Stimulated activated effector memory CD8-positive, alpha-beta T cell treated with anti-CD3 and anti-CD28 coated beads, Interleukin-12 subunit alpha, Interleukin-12 subunit beta, amount 100 ng/mL, for 72 hours (primary cell): ENCODE measurements around the gene COL27A1.

ENCODE experiments used
- ATAC-seq: fragments of 150-1000 bp; cut with Tn5 transposase; 2 replicates; pipeline ENCODE4 v1.10.0; 2021
- DNase-seq, 2 donors: peaks; one replicate each; pipeline ENCODE4 v3.0.0; 2021 to 2022; ENCODE audit warnings: low spot score in 2 of 2
- H3K27ac Mint-ChIP-seq: one replicate; pipeline ENCODE4 v1.8.0; 2022; ENCODE audit warnings: mild to moderate bottlenecking, mixed read lengths
- H3K36me3 Mint-ChIP-seq: one replicate; pipeline ENCODE4 v1.8.0; 2022; ENCODE audit warnings: mild to moderate bottlenecking, mixed read lengths
- H3K4me1 Mint-ChIP-seq: one replicate; pipeline ENCODE4 v1.8.0; 2022; ENCODE audit warnings: mixed read lengths
- H3K4me3 Mint-ChIP-seq: one replicate; pipeline ENCODE4 v1.8.0; 2022; ENCODE audit warnings: mild to moderate bottlenecking, mixed read lengths
- H3K9me3 Mint-ChIP-seq: one replicate; pipeline ENCODE4 v1.8.0; 2022; ENCODE audit warnings: mixed read lengths

COL27A1 gene

DNA sequence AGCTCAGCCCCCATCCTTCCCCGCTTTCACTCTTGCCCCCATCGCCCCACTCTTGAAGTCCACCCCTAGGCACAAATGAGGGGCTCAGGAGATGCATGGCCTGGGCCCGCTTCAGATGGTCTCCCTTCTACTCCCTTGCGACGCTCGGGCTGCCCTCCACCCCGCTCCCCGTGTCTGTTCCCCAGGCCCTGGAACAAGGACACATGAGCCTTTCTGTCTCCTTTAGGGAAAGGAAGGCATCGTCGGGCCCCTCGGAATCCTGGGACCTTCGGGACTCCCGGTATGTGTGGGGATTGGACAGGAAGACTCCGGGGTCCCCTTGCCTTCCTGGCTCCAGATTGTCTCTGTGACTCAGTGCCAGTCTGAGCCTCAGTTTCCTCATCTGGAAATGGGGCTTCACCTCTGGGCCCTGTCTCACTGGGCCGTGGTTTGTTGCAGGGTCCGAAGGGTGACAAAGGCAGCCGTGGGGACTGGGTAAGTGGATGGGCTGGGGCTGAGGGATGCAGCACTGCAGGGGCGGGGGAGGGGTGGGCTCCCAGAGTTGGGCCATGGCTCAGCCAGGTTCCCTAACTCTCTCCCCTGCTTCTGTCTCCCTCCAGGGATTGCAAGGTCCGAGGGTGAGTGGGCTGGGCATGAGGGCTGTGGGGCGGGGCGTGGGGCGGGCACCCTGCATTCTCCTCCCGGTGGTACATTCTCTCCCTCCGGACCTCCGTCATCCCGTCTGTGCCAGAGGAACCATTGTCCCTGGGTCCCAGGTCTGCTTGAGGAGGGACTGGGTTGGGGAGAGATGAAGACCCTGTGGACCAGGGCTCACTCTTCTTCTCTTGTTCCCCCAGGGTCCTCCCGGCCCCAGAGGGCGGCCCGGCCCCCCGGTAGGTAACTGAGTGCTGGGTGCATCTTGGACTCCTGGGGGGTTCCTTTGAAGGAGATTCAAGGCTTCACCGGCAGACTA is 145.8 kb downstream of the COL27A1 start:
- H3K4me3 Mint-ChIP-seq: no peak overlapping the region
- no peaks in the 10 kb centered on the region for H3K36me3 Mint-ChIP-seq
- ATAC-seq (no peak), DNase-seq (no peak)
- no peaks in the 10 kb centered on the region for H3K9me3 Mint-ChIP-seq
- H3K4me1 Mint-ChIP-seq: peaks cover 9% of the 10 kb centered on the region
- H3K27ac Mint-ChIP-seq: no peak overlapping the region

DNA sequence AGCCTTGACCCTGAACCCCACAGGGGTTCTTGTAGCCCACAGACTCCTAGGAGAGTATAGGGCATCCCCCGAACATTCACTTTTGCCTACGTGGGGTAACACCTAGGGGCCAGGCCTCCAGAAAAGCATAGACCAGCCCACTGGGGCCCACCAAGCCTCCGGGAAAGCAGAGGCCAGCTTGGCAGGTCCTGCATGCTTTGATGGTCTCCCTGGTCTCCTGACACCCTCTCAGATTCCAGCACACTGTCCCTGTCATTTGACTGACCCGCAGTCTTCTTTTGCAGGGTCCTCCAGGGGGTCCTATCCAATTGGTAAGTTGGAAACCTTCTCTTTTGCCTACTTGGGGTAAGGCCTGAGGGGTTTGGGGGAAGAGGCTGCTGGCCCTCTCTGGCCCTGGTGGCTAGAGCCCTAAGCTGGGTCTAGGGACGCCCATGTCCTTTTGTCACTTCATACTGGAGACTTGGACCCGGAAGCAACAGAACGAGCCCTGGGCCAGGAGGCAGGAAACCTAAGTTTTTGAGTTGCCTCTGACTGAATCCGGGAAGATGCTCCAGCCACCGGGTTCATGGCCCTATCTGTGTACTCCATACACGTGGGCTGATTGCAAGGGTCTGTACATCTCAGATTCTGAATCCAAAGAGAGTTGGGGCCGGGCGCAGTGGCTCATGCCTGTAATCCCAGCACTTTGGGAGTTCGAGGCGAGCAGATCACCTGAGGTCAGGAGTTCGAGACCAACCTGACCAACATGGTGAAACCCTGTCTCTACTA is 146.6 kb downstream of the COL27A1 start:
- DNase-seq: peak in 1 of 2 donors; percentile 34
- ATAC-seq: no peak
- Mint-ChIP-seq H3K36me3 (no peaks in the 10 kb centered on the region), H3K4me1 (peaks cover 9% of the 10 kb centered on the region), H3K4me3 (no peak overlapping the region), H3K9me3 (no peaks in the 10 kb centered on the region), H3K27ac (no peak overlapping the region)

DNA sequence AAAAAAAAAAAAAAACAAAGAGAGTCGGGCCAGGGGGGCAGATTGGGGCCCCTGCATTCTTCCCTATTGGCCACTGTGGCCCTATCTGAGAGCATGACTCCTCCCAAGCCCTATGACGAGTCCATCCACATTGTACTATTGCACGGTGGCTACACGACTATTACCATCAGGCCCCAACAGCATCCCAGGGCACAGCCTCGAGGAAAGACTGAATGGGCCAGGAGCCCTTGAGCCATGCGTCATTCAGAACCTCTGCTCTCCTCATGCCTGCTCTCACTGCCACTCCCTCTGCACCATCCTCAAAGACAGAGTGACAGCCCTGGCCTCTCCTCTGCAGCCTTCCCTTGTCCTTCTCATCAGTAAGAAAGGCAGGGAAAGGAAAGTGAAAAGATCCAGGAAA is 147.4 kb downstream of the COL27A1 start:
- Mint-ChIP-seq H3K4me3 (no peak overlapping the region), H3K4me1 (peaks cover 9% of the 10 kb centered on the region), H3K9me3 (no peaks in the 10 kb centered on the region), H3K36me3 (no peaks in the 10 kb centered on the region), H3K27ac (no peak overlapping the region)
- ATAC-seq (no peak), DNase-seq (peak in 1 of 2 donors; percentile 37)

DNA sequence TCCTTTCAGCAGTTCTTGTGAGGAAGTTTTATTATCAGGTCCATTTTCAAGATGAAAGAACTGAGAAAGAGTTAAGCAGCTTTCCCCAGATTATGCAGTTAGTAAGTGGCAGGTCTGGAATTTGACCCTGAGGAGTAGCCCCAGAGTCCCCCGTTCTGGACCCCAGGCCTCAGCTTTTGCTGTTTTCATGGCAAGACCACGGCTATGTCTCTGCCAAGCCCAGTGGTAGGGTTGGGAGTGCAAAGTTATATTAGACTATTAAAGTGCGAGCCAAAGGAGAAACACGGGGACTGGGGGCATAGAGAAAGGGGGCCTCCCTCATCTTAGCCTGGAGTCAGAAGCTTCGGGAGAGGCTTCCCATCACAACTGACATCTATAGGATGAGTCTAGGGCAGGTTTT is 148.2 kb downstream of the COL27A1 start:
- Mint-ChIP-seq H3K27ac (no peak overlapping the region), H3K9me3 (no peaks in the 10 kb centered on the region), H3K4me3 (no peak overlapping the region), H3K4me1 (peaks cover 9% of the 10 kb centered on the region), H3K36me3 (no peaks in the 10 kb centered on the region)
- ATAC-seq: no peak
- no peak for DNase-seq

DNA sequence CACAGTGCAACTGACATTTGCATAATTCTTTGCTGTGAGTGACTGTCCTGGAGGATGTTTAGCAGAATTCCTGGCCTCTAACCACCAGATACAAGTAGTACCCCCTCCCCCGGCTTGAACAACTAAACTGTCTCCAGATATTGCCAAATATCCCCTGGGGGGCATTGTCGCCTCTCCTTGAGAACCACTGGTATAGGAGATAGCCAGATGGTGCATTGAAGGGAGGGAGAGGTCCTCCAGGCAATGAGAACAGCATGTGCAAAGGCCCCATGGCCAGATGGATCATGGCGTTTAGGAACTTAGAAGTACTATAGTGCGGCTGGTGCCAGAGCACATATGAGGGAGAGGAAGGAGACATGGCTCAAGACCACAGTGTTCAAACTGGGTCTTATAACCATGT is 148.6 kb downstream of the COL27A1 start:
- Mint-ChIP-seq H3K4me3 (no peak overlapping the region), H3K9me3 (no peaks in the 10 kb centered on the region), H3K4me1 (peaks cover 9% of the 10 kb centered on the region), H3K27ac (no peak overlapping the region), H3K36me3 (no peaks in the 10 kb centered on the region)
- DNase-seq (peak in 1 of 2 donors; percentile 40), ATAC-seq (no peak)

DNA sequence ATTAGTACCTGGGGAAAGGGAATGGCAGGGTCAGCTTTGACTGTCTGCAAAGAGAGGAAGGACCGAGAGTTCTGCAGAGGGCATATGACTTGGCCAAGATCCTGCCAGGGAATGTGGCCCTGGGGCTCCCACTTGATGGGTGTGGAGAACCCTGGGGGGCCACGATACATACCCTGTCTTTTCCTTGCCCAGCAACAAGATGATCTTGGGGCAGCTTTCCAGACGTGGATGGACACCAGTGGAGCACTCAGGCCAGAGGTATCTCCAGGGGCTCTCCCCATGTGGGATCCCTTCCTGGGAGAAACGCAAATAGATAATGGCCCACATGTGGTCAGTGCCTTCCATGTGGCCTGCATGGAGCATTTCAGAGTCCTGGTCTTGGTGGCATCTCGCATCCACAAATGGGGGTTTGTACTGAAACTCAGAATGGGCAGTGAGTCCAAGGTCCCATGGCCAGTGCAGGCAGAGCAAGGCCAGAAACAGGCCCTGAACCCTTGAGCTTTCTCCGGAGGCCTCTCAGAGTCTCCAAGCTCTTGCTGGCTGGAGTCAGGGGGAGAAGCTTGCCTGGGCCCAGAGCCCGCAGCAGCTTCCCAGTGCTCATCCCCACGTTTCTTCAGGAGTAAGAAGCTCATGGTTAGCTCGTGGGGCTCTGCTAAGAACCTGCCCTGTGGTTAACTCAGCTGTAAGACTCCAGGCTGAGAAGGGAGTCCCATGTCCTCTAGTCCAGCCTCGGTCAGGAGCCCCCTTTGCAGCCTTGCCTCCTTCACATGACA is 149.3 kb downstream of the COL27A1 start:
- ATAC-seq: no peak
- Mint-ChIP-seq H3K36me3 (no peaks in the 10 kb centered on the region), H3K4me1 (peaks cover 9% of the 10 kb centered on the region), H3K27ac (no peak overlapping the region), H3K4me3 (no peak overlapping the region), H3K9me3 (no peaks in the 10 kb centered on the region)
- DNase-seq: no peak

DNA sequence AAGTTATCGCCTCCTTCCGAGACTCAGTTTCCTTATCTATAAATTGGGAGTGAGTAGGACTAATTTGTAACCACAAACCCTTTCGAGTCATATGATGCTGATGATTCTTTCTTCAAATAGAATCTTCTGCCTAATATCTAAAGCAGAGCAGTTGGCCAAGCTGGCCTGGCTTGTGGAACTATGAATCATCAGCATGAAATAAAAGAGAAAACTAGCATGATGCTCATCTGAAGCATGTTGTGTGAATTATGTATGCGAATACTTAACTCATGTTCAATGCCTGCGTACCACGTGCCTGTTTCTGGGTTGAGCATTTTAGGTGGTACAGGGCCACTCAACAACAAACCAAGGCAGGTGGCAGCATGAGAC is 152.5 kb downstream of the COL27A1 start:
- Mint-ChIP-seq H3K36me3 (peaks cover 4% of the 10 kb centered on the region), H3K9me3 (no peaks in the 10 kb centered on the region), H3K27ac (peak overlapping the region; percentile 65), H3K4me1 (peaks cover 9% of the 10 kb centered on the region), H3K4me3 (no peak overlapping the region)
- no peak for ATAC-seq
- DNase-seq: no peak

DNA sequence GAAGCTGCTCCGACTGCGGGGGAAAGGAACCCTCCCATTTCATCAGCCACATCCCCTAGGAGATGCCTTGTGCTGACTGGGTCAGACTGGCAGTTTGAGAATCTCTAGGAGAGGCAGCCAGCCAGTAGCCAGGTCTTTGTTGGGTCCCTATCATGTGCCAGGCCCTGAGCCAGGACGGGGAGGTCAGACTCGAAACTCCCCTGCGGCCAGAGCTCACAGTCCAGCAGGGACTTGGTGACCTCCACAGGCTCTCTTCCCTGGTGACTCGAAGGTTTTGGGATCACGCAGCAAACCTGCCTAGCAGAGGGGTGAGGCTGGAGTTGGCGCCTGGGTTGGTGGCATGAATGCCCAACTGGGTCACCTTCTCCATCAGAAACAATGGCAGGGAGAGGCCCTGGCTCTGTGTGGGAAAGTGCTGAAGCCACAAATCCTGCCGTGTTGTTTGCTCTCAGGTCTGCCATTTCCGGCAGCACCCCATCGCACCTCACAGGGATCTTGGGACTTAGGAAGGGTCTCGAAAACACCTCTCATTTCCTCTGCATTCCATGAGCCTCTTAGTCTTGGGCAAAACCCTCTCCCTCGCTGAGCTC is 153.1 kb downstream of the COL27A1 start:
- Mint-ChIP-seq H3K36me3 (peaks cover 4% of the 10 kb centered on the region), H3K27ac (no peak overlapping the region), H3K9me3 (no peaks in the 10 kb centered on the region), H3K4me3 (no peak overlapping the region), H3K4me1 (peaks cover 9% of the 10 kb centered on the region)
- DNase-seq: no peak
- no peak for ATAC-seq

DNA sequence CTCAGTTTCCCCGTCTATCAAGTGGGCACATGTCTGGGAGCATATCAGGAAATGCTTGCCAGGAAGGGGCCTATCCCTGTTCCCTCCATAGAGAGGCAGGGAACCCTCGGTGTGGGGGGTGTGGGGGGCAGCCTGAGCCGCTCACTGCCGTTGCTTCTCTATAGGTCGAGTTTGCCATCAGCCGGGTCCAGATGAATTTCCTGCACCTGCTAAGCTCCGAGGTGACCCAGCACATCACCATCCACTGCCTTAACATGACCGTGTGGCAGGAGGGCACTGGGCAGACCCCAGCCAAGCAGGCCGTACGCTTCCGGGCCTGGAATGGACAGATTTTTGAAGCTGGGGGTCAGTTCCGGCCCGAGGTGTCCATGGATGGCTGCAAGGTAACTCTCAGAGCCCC is 153.8 kb downstream of the COL27A1 start:
- no peak overlapping the region for H3K4me3 Mint-ChIP-seq
- no peak for ATAC-seq
- no peaks in the 10 kb centered on the region for H3K9me3 Mint-ChIP-seq
- no peak for DNase-seq
- H3K36me3 Mint-ChIP-seq: peaks cover 4% of the 10 kb centered on the region
- H3K27ac Mint-ChIP-seq: no peak overlapping the region
- peaks cover 9% of the 10 kb centered on the region for H3K4me1 Mint-ChIP-seq

DNA sequence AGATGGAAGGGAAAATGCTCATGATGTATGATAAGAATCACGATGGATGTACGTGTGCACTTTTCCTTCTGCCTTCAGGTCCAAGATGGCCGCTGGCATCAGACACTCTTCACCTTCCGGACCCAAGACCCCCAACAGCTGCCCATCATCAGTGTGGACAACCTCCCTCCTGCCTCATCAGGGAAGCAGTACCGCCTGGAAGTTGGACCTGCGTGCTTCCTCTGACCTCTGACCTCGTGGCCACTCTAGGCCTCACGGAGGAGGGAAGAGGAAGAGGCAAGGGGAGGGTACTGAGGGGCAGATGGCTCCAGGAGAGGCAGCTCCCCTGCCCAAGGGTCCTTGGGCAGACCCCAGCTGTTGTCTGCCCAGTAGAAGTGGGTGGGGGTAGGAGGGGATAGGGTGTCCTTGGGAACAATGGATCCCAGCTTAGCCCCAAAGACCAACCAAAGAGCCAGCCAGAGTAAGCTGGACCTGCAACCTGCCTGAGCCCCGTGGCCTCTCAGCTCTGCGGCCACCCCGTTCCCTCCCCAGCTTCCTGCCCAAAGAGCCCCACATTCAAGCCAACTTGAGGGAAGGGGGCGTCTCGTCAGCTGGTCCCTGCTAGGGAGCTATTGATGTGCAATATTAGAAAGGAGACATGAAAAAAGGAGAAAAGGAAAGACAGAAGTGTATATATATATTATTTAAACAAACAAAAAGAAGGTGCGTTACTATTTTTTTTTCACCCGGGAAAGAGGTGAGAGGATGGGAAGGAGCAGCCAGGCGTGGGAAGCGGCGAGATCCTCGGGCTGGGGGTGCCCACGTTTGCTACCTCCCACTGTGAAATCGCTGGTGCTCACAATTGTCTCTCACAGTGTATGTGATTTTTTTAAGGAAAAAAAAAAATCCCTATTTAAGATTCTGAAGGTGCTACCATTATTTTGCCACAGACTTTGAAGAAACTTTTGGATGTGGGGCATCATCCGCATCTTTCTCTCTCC is 155.4 kb downstream of the COL27A1 start:
- DNase-seq (no peak), ATAC-seq (no peak)
- Mint-ChIP-seq H3K4me1 (peaks cover 2% of the 10 kb centered on the region), H3K4me3 (no peak overlapping the region), H3K27ac (no peak overlapping the region), H3K36me3 (peaks cover 4% of the 10 kb centered on the region), H3K9me3 (no peaks in the 10 kb centered on the region)

DNA sequence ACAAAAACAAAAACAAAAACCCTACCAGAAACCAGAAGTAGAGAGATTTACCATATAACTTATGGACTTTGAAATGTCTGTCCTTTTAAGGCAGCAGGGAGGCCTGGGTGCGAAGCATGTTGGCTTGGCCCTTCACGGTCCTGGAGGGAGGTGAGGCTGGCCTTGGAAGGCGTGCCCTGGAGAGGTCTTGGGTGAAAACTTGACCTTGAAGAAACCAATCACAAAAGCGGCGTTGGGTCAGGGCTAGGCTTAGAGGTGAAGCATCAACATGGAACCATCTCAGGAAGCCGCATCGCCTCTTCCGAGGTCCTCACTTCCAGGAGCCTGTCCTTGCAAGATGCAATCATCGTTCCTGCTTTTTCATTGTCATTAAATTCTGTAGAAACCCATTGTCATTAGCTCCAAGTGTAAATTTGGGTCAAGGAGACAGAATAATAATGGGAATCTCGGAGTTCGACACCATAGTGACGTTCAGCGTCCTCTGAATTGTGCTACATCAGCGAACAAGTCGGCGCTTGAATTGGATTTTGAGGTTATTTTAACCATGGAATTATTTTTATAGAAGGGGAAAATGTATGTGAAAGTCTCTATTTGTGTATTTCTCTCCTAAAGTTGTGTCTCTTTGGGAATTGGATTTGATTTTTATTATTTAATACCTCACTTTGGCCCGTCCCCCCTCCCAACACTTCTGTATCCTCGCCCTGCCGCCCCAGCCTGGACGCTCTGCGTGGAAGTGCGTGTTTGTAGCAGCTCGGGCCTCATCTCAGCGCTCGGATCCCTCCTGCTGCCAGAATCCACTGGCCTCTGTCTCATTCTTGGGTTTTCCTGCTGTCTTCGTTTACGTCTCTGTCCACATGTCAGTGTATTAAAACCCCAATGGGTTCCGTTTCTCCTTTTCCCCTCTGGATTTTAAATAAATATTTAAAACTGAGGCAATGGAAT is 156.5 kb downstream of the COL27A1 start:
- Mint-ChIP-seq H3K4me1 (no peaks in the 10 kb centered on the region), H3K4me3 (no peak overlapping the region), H3K9me3 (no peaks in the 10 kb centered on the region), H3K36me3 (peaks cover 4% of the 10 kb centered on the region), H3K27ac (no peak overlapping the region)
- no peak for DNase-seq
- ATAC-seq: no peak

DNA sequence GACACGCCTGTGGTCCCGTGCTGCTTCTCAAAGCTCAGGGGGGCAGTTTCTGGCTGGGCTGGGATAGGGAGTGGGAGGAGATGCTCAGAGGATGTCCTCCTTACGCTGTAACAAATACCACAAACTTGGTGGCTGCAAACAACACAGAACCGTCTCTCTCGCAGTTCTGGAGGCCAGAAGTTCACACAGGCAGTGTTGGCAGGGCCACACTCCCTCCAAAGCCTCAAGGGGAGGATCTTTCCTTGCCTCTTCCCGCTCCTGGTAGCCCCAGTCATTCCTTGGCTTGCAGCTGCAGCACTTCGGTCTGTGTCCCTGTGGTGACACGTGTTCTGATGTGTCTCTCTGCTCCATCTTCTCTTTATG is 157.2 kb downstream of the COL27A1 start:
- no peak for DNase-seq
- Mint-ChIP-seq H3K27ac (no peak overlapping the region), H3K9me3 (no peaks in the 10 kb centered on the region), H3K4me3 (no peak overlapping the region), H3K4me1 (no peaks in the 10 kb centered on the region), H3K36me3 (peaks cover 4% of the 10 kb centered on the region)
- ATAC-seq: no peak

DNA sequence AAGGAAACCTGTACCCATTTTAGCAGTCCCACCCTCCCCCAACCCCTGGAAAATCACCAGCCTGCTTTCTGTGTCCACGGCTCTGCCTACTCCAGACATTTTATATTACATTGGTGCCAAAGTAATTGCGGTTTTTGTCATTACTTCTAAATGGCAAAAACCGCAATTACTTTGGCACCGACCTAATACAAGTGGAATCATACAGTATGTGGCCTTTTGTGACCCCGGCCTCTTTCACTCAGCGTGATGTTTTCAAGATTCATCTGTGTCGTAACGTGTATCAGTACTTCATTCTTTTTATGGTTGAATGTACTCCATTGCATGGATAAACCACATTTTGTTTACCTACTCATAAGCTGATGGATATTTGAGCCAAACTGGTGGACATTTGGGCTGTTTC is 157.8 kb downstream of the COL27A1 start:
- peaks cover 4% of the 10 kb centered on the region for H3K36me3 Mint-ChIP-seq
- no peaks in the 10 kb centered on the region for H3K4me1 Mint-ChIP-seq
- no peaks in the 10 kb centered on the region for H3K9me3 Mint-ChIP-seq
- H3K27ac Mint-ChIP-seq: no peak overlapping the region
- ATAC-seq (no peak), DNase-seq (no peak)
- no peak overlapping the region for H3K4me3 Mint-ChIP-seq
